ENCODE results near the gene CBX5. TPM values are rescaled to one million over a fixed set of nuclear protein-coding genes. Genes with fewer than 3 reads are reported as not detected.
A peak's percentile ranks its signal among the peaks of the same experiment; 100 is the strongest.

Gene CBX5
- total and polyA plus RNA-seq, 8 donors = 4.9 to 66.8 (median 13.1) TPM

DNA sequence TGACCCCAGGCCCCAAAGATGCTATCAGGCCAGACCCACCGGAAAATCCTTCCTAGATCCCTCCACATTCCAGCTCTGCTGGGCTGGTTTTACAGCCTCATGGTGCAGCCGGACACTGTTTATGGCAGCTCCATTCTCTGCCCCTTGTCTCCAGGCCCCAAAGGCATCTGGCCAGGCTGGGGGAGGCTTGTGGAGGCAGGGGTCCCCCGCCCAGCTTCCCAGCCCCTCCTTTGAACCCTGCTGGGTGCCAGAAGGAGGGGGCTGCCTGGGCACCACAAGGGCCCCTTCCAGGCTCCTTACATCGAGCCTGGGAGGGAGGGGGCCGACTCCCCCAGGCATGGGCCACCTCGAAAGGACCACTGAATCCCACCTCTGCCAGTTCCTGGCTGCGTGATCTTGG lies 71.3 kb downstream of the CBX5 start:
- Histone ChIP-seq H3K4me1 (no peaks in the 10 kb centered on the region), H3K9me3 (no peaks in the 10 kb centered on the region), H3K27ac (no peak overlapping the region), H3K36me3 (no peaks in the 10 kb centered on the region), H3K27me3 (peaks cover 4 to 95% (median 32%) of the 10 kb centered on the region in 3 donors), H3K4me3 (no peak overlapping the region)
- no peak for DNase-seq
- TF ChIP-seq POLR2AphosphoS5 (IDR thresholded peaks at IDR 0.05) (no peak), POLR2A (IDR thresholded peaks at IDR 0.05) (no peak), EP300 (IDR thresholded peaks at IDR 0.05) (no peak)
- TF ChIP-seq, protein P1, sequence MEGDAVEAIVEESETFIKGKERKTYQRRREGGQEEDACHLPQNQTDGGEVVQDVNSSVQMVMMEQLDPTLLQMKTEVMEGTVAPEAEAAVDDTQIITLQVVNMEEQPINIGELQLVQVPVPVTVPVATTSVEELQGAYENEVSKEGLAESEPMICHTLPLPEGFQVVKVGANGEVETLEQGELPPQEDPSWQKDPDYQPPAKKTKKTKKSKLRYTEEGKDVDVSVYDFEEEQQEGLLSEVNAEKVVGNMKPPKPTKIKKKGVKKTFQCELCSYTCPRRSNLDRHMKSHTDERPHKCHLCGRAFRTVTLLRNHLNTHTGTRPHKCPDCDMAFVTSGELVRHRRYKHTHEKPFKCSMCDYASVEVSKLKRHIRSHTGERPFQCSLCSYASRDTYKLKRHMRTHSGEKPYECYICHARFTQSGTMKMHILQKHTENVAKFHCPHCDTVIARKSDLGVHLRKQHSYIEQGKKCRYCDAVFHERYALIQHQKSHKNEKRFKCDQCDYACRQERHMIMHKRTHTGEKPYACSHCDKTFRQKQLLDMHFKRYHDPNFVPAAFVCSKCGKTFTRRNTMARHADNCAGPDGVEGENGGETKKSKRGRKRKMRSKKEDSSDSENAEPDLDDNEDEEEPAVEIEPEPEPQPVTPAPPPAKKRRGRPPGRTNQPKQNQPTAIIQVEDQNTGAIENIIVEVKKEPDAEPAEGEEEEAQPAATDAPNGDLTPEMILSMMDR (IDR thresholded peaks at IDR 0.05) = no peak
- WGBS, 5 donors = 51 to 61% (median 59%) methylated on average over 7 of the region's 7 CpGs
- intact Hi-C loops (cut with DNase I; ENCODE audit: low total_unique reads) = loop anchor here (5.0 kb wide), 1 partner anchor 201 kb away; the partner anchor contains the start of gene HOXC8

GRCh38 chr12:54207539-54208294 lies 72.2 kb downstream of the CBX5 start:
- 27 to 37% (median 30%) methylated on average over 14 to 16 of the region's 16 CpGs for WGBS, 5 donors
- Histone ChIP-seq H3K27ac (no peak overlapping the region), H3K4me1 (no peaks in the 10 kb centered on the region), H3K36me3 (no peaks in the 10 kb centered on the region), H3K4me3 (no peak overlapping the region), H3K9me3 (no peaks in the 10 kb centered on the region), H3K27me3 (peaks cover 4 to 95% (median 23%) of the 10 kb centered on the region in 3 donors)
- TF ChIP-seq, protein P1 (IDR thresholded peaks at IDR 0.05) = peak in 5 of 7 experiments; percentile 71 to 94 (median 91)
- TF ChIP-seq EP300 (IDR thresholded peaks at IDR 0.05) (no peak), POLR2AphosphoS5 (IDR thresholded peaks at IDR 0.05) (no peak), POLR2A (IDR thresholded peaks at IDR 0.05) (no peak)
- intact Hi-C loops (cut with DNase I; ENCODE audit: low total_unique reads) = loop anchor here (5.0 kb wide), 1 partner anchor 200 kb away; the partner anchor contains the start of gene HOXC8
- peak; percentile 85 to 89 for DNase-seq

DNA sequence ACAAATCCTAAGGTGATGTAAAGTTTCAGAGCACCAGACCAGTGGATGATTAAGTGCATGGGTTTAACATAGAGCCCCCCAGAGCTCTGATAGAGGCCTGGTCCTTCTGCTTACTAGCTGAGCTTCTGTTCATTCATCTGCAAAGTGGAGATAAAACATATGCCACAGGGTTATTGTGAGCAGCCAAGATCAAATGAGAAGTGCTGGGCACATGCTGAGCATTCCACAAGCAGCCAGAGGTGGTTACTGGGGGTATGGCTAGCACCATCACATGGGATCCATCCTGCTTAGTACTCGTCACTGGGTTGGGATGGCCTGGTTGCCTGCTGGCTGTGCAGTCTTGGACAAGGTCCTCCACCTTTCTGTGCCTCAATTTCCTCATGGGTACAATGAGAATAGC lies 73.1 kb downstream of the CBX5 start:
- 43 to 83% (median 58%) methylated on average over 1 of the region's 1 CpG for WGBS, 5 donors
- Histone ChIP-seq H3K4me3 (no peak overlapping the region), H3K9me3 (no peaks in the 10 kb centered on the region), H3K27me3 (peaks cover 0 to 92% (median 21%) of the 10 kb centered on the region in 3 donors), H3K27ac (no peak overlapping the region), H3K4me1 (no peaks in the 10 kb centered on the region), H3K36me3 (no peaks in the 10 kb centered on the region)
- TF ChIP-seq, protein P1 (IDR thresholded peaks at IDR 0.05) = no peak
- TF ChIP-seq POLR2AphosphoS5 (IDR thresholded peaks at IDR 0.05) (no peak), EP300 (IDR thresholded peaks at IDR 0.05) (no peak), POLR2A (IDR thresholded peaks at IDR 0.05) (no peak)
- intact Hi-C loops (cut with DNase I; ENCODE audit: low total_unique reads) = loop anchor here (5.0 kb wide), 1 partner anchor 199 kb away; the partner anchor contains the start of gene HOXC8
- DNase-seq = no peak

- no peak overlapping the region for H3K27ac ChIP-seq
- H3K36me3 ChIP-seq = no peaks in the 10 kb centered on the region
- intact Hi-C loops (cut with DNase I; ENCODE audit: low total_unique reads) = no loop called here
- H3K4me1 ChIP-seq = peaks cover 0 to 5% (median 2%) of the 10 kb centered on the region in 4 donors
- H3K27me3 ChIP-seq = peaks cover 0 to 92% (median 24%) of the 10 kb centered on the region in 3 donors
- no peak for TF ChIP-seq POLR2AphosphoS5 (IDR thresholded peaks at IDR 0.05)
- TF ChIP-seq, protein P1 (IDR thresholded peaks at IDR 0.05) = no peak
- TF ChIP-seq EP300 (IDR thresholded peaks at IDR 0.05) = no peak
- no peak for TF ChIP-seq POLR2A (IDR thresholded peaks at IDR 0.05)
- H3K4me3 ChIP-seq = no peak overlapping the region
- H3K9me3 ChIP-seq = no peaks in the 10 kb centered on the region
- 78 to 87% (median 83%) methylated on average over 7 of the region's 7 CpGs for WGBS, 5 donors
- no peak for DNase-seq
Observed at GRCh38 chr12:54204316-54204715, 75.6 kb downstream of the CBX5 start.

Data from stomach (tissue), 9 donors.